ENCODE measurements around the gene RBM14. TPM values are rescaled to one million over a fixed set of nuclear protein-coding genes. Genes with fewer than 3 reads are reported as not detected.

Gene RBM14
- total RNA-seq, 2 experiments from 2014 or later = 239 to 250 TPM

DNA sequence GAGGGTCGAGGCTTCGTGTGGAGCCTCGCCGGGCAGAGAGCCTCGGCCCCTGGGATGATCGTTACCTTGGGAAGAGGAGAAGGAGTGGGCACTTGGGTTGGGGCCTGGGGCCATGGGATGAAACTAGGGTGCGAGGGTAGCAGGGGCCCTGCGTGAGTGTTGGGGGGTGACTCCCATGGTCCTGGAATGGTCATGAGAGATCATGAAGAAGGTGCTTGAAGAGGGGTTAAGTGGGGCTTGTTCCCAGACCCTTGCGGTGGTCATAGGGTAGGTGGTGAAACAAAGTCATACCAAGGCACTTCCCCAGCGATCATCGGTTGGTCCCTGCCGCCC lies 23.2 kb upstream of the RBM14 start:
- ATAC-seq (ENCODE audit: poor library complexity) = no peak
- Mint-ChIP-seq H3K27ac (peak overlapping the region; percentile 85), H3K4me1 (ENCODE audit: low read depth) (peaks cover 23% of the 10 kb centered on the region), H3K36me3 (ENCODE audit: low read depth) (peaks cover 4% of the 10 kb centered on the region), H3K27me3 (no peaks in the 10 kb centered on the region), H3K9me3 (no peaks in the 10 kb centered on the region), H3K4me3 (peak overlapping the region; percentile 98)
- TF ChIP-seq, protein P1, sequence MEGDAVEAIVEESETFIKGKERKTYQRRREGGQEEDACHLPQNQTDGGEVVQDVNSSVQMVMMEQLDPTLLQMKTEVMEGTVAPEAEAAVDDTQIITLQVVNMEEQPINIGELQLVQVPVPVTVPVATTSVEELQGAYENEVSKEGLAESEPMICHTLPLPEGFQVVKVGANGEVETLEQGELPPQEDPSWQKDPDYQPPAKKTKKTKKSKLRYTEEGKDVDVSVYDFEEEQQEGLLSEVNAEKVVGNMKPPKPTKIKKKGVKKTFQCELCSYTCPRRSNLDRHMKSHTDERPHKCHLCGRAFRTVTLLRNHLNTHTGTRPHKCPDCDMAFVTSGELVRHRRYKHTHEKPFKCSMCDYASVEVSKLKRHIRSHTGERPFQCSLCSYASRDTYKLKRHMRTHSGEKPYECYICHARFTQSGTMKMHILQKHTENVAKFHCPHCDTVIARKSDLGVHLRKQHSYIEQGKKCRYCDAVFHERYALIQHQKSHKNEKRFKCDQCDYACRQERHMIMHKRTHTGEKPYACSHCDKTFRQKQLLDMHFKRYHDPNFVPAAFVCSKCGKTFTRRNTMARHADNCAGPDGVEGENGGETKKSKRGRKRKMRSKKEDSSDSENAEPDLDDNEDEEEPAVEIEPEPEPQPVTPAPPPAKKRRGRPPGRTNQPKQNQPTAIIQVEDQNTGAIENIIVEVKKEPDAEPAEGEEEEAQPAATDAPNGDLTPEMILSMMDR (IDR thresholded peaks at IDR 0.05) = no peak
- peaks cover 39% of the 10 kb centered on the region for H3K4me1 ChIP-seq (ENCODE audit: insufficient read depth, low read length)
- no peaks in the 10 kb centered on the region for H3K36me3 ChIP-seq (ENCODE audit: insufficient read depth, low read length)
- POLR2A ChIA-PET = interaction anchor here (0.8 to 5.3 kb wide), 8 partner anchors 24 to 113 kb away, joined by 3 to 42 read pairs (median 12); partner anchors contain the start of genes DPP3, RBM14, RBM4 and RBM4B
- H3K27ac ChIP-seq (ENCODE audit: low read depth in 1 of 2, low read length in 2 of 2) = peak overlapping the region; percentile 58 to 81
- CTCF ChIA-PET = interaction anchor here (0.8 to 3.7 kb wide), 11 partner anchors 12 to 241 kb away, joined by 3 to 47 read pairs (median 5); partner anchors contain the start of genes RBM14, RBM4 and RBM4B
- intact Hi-C loops (cut with DNase I, micrococcal nuclease) = loop anchor here (1.0 to 5.0 kb wide), 5 partner anchors 23 to 121 kb away; partner anchors contain the start of genes RBM4 (in 2 of the 2), RBM14 (in 1 of the 2) and RBM4B (in 1 of the 2)
- DNase-seq = no peak
- no peaks in the 10 kb centered on the region for H3K27me3 ChIP-seq (ENCODE audit: control insufficient read depth in 1 of 2, insufficient read depth in 2 of 2, low read length in 2 of 2)
- peak overlapping the region; percentile 79 for H3K4me3 ChIP-seq (ENCODE audit: low read length)
- H3K9me3 ChIP-seq (ENCODE audit: control insufficient read depth in 1 of 2, insufficient read depth in 1 of 2, low read length in 2 of 2) = no peaks in the 10 kb centered on the region

DNA sequence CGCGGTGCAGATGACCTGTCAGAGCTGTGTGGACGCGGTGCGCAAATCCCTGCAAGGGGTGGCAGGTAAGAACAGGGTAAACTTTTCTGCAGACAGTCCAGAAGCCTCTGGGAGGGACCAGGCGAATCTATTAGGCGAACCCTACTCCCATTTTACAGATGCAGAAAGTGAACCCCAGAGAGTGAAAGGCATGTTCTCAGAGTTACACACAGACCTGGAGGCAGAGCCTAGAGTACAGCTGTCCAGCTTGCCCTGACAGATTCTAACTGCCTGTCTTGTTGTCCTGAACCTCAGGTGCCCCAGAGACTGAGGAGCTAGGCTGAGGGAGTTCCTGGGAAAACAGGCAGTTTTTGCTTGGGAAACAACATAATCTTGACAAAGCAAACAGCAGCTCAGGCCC lies 22.8 kb upstream of the RBM14 start:
- ATAC-seq (ENCODE audit: poor library complexity) (no peak), DNase-seq (no peak)
- Mint-ChIP-seq H3K27me3 (no peaks in the 10 kb centered on the region), H3K36me3 (ENCODE audit: low read depth) (peaks cover 4% of the 10 kb centered on the region), H3K9me3 (no peaks in the 10 kb centered on the region), H3K4me1 (ENCODE audit: low read depth) (peaks cover 23% of the 10 kb centered on the region), H3K27ac (peak overlapping the region; percentile 85), H3K4me3 (peak overlapping the region; percentile 98)
- intact Hi-C loops (cut with DNase I, micrococcal nuclease) = loop anchor here (1.0 to 5.0 kb wide), 5 partner anchors 23 to 121 kb away; partner anchors contain the start of genes RBM4 (in 2 of the 2), RBM14 (in 1 of the 2) and RBM4B (in 1 of the 2)
- Histone ChIP-seq H3K9me3 (ENCODE audit: control insufficient read depth in 1 of 2, insufficient read depth in 1 of 2, low read length in 2 of 2) (no peaks in the 10 kb centered on the region), H3K36me3 (ENCODE audit: insufficient read depth, low read length) (no peaks in the 10 kb centered on the region), H3K27ac (ENCODE audit: low read depth in 1 of 2, low read length in 2 of 2) (peak overlapping the region in 1 of 2 donors; percentile 58), H3K4me1 (ENCODE audit: insufficient read depth, low read length) (peaks cover 39% of the 10 kb centered on the region), H3K4me3 (ENCODE audit: low read length) (peak overlapping the region; percentile 79), H3K27me3 (ENCODE audit: control insufficient read depth in 1 of 2, insufficient read depth in 2 of 2, low read length in 2 of 2) (no peaks in the 10 kb centered on the region)
- TF ChIP-seq, protein P1 (IDR thresholded peaks at IDR 0.05) = no peak
- POLR2A ChIA-PET = interaction anchor here (0.5 to 5.3 kb wide), 7 partner anchors 24 to 113 kb away, joined by 3 to 42 read pairs (median 4); partner anchors contain the start of genes DPP3, RBM14, RBM4 and RBM4B
- CTCF ChIA-PET = interaction anchor here (1.1 to 3.7 kb wide), 5 partner anchors 23 to 85 kb away, joined by 4 to 47 read pairs (median 12); partner anchors contain the start of genes RBM14 and RBM4B

DNA sequence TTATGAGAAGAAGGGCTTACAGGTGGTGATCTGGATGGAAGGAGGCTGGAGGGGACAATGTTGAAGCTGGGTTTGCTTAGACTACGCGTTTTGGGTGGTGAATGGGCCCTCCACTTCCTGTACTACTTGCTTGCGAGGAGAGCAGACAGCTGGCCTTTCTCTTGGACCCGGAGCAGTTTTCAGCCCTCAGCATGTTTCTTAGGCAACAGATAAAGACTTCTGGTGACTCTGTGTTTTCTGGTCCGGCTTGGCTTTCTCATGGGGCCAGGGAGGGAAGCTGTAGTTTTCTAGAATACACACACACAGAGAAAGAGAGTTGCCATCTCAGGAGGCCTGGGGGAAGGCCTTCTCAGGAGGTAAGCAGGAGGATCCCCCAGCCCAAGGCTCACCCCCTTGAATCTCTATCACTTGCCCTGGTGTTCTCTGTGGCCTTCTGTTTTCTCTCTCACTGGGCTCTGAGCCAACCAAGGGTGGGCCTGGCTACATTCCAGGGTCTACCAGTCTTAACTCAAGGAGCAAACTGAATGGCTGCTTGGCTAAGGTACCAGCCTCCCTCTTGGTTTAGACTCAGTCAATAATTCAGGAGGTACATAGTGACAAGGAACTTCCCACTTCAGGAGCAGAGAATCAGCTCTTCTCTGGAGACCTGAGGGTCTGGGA lies 21.1 kb upstream of the RBM14 start:
- Histone ChIP-seq H3K27me3 (ENCODE audit: control insufficient read depth in 1 of 2, insufficient read depth in 2 of 2, low read length in 2 of 2) (no peaks in the 10 kb centered on the region), H3K36me3 (ENCODE audit: insufficient read depth, low read length) (peaks cover 15% of the 10 kb centered on the region), H3K4me1 (ENCODE audit: insufficient read depth, low read length) (peaks cover 39% of the 10 kb centered on the region), H3K27ac (ENCODE audit: low read depth in 1 of 2, low read length in 2 of 2) (no peak overlapping the region), H3K9me3 (ENCODE audit: control insufficient read depth in 1 of 2, insufficient read depth in 1 of 2, low read length in 2 of 2) (no peaks in the 10 kb centered on the region), H3K4me3 (ENCODE audit: low read length) (no peak overlapping the region)
- intact Hi-C loops (cut with DNase I, micrococcal nuclease) = no loop called here
- POLR2A ChIA-PET = interaction anchor here (1.3 to 5.3 kb wide), 4 partner anchors 22 to 83 kb away, joined by 5 to 42 read pairs (median 30); partner anchors contain the start of genes RBM14, RBM4 and RBM4B
- no peak for DNase-seq
- TF ChIP-seq, protein P1 (IDR thresholded peaks at IDR 0.05) = no peak
- H3K4me1 Mint-ChIP-seq (ENCODE audit: low read depth) = peaks cover 23% of the 10 kb centered on the region
- no peaks in the 10 kb centered on the region for H3K9me3 Mint-ChIP-seq
- H3K27me3 Mint-ChIP-seq = no peaks in the 10 kb centered on the region
- ATAC-seq (ENCODE audit: poor library complexity) = no peak
- peaks cover 6% of the 10 kb centered on the region for H3K36me3 Mint-ChIP-seq (ENCODE audit: low read depth)
- CTCF ChIA-PET = interaction anchor here (1.1 to 2.2 kb wide), 2 partner anchors 43 to 83 kb away, joined by 4 to 12 read pairs; partner anchors contain the start of genes RBM4 and RBM4B
- H3K27ac Mint-ChIP-seq = no peak overlapping the region
- peak overlapping the region; percentile 74 for H3K4me3 Mint-ChIP-seq

All from CD4-positive, alpha-beta T cell (primary cell).